ENCODE measurements around the gene NOM1. TPM values are rescaled to one million over a fixed set of nuclear protein-coding genes. Genes with fewer than 3 reads are reported as not detected.

The NOM1 gene
- total RNA-seq, 4 donors from 2014 or later, result 15.1 to 20.7 (median 17.1) TPM

DNA sequence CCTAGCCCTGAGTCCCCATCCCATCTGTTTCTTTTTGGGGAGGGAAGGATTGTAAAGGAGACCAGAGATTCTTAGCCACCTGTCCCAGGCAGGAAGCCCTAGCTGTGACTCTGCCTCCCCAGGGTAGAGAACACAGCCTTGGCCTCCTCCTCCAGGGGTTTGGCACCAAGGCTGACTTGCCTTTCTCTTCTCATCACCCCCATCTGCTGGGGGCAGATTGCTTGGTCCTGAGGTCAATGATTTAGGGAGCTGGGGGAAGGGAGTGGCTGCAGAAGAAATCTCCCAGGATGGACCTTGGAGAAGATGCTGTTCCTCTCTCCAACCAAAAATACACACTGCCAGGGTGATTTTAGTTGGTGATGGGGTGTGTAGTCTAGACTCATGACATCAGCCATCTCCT is 63.6 kb downstream of the NOM1 start:
- Histone ChIP-seq H3K36me3 (no peaks in the 10 kb centered on the region), H3K27ac (no peak overlapping the region), H3K4me1 (peaks cover 0 to 35% (median 4%) of the 10 kb centered on the region in 3 donors), H3K9me3 (no peaks in the 10 kb centered on the region), H3K27me3 (peaks cover 98% of the 10 kb centered on the region), H3K4me3 (no peak overlapping the region)
- no peak for TF ChIP-seq POLR2AphosphoS5 (IDR thresholded peaks at IDR 0.05)
- TF ChIP-seq, protein P1, sequence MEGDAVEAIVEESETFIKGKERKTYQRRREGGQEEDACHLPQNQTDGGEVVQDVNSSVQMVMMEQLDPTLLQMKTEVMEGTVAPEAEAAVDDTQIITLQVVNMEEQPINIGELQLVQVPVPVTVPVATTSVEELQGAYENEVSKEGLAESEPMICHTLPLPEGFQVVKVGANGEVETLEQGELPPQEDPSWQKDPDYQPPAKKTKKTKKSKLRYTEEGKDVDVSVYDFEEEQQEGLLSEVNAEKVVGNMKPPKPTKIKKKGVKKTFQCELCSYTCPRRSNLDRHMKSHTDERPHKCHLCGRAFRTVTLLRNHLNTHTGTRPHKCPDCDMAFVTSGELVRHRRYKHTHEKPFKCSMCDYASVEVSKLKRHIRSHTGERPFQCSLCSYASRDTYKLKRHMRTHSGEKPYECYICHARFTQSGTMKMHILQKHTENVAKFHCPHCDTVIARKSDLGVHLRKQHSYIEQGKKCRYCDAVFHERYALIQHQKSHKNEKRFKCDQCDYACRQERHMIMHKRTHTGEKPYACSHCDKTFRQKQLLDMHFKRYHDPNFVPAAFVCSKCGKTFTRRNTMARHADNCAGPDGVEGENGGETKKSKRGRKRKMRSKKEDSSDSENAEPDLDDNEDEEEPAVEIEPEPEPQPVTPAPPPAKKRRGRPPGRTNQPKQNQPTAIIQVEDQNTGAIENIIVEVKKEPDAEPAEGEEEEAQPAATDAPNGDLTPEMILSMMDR (IDR thresholded peaks at IDR 0.05), result no peak
- TF ChIP-seq EP300 (IDR thresholded peaks at IDR 0.05), result no peak
- TF ChIP-seq POLR2A (IDR thresholded peaks at IDR 0.05), result no peak
- ATAC-seq, result no peak

DNA sequence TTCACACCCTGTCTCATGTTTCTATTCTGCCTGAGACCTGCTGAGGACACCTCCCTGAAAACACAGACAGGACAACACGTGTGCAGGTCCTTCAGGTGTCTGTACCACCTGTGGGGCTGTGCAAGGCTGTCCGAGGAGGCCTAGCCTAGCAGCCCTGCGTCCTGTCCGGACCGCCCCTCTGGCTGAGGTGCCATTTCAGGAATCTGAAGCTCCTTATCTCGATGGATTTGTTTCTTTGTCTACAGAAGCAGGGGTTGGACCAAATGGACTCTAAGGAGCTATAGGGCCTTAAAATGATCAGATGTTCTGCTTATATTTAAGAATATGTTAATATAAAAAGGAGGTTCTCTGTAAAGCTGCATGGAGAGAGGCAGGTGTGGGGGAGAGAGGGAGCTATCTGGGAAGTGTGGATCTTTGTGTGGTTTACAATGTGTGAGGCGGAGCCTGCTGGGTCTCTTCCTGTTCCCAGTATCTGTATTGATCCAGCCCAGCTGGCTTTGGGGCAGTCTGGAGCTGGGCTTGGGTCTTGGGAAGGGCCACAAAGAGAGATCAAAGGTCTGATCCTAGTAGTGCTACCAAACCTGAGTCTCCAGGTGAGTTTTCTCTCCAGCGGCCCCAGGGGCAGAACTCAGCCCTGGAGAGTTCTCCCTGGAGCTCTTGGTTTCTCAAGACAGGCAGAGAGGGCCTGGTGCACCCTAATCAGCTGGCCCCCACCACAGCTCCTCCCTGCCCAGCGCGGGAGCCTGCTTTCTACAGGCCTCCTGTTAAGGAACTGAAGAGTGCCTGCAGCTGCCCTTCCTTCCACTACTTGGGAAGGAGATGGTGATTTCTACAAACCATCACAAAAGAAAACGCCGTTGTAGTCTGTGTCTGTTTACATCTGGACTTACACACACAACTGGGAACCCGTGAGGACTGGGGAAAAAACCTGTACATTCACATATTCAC is 64.4 kb downstream of the NOM1 start:
- 9 to 22% methylated on average over 6 to 8 of the region's 13 CpGs for WGBS, 2 donors (ENCODE audit: low coverage in 1 of 2)
- no peaks in the 10 kb centered on the region for H3K9me3 ChIP-seq

DNA sequence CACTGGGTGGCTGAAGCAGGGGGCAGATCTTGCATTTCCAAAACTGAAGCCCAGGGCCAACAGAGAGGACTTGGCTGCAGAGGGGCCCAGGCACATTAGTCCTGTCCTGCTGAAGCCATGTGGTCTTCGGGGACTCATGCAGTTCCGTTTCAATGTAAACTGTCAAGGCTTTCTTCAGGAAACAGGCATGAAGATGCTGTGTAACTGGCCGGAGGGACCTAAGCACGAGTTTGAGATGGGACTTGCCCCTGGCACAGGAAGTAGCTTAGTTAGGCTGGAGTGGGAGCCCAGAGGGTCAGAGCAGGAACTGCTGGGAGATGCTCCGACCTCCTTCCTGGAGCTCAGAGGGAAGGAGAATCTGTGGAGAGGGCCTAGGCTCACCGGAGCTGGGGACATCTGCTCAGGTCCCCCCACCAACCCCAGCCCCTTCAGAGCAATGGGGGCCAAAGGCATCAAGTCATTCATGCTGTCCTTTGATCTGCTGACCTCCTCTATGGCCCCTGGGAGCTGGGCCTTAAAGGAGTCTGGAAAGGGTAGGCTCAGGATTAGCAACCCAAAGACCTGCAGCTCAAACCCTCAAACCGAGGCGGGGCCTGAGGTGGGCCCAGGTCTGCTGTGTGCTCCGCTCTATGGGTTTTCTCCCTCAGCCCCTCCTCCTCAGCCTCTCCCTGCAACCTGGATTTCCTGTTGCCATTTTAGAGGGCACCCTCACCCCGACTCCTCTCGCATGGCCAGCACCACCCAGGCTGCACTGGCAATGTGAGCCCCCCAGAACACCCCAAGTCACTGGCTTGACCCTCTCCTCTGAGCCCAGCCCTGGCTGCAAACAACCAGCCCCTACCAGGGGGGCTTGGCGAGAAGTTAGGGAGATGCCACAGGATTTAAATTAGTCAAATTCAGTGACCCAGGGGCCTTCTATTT is 65.4 kb downstream of the NOM1 start:
- H3K27me3 ChIP-seq, result peaks cover 99% of the 10 kb centered on the region

More for the DNA sequence above, 64.4 kb downstream of the NOM1 start:
- Histone ChIP-seq H3K27me3 (peaks cover 98% of the 10 kb centered on the region), H3K4me3 (no peak overlapping the region), H3K4me1 (peaks cover 0 to 40% (median 5%) of the 10 kb centered on the region in 3 donors), H3K27ac (no peak overlapping the region), H3K36me3 (no peaks in the 10 kb centered on the region)
- ATAC-seq, result no peak
- no peak for TF ChIP-seq POLR2A (IDR thresholded peaks at IDR 0.05)
- no peak for TF ChIP-seq EP300 (IDR thresholded peaks at IDR 0.05)
- TF ChIP-seq, protein P1 (IDR thresholded peaks at IDR 0.05), result no peak
- TF ChIP-seq POLR2AphosphoS5 (IDR thresholded peaks at IDR 0.05), result no peak

DNA sequence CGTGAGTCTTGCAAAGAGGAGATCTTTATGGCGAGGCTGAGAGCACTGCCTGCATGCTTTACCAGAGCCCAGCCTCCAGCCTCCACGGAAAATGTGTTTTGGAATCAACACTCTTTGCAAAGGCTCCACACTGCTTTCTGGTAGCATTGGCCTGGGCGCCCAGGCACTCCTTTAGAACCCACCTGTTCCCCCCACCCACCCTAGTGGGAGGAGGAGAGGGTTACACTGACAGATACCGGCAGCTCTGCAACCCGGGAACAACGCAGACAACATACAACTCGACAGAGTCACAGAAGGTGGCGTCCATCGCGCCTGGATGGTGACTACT is 66.5 kb downstream of the NOM1 start:
- ATAC-seq, result no peak
- Histone ChIP-seq H3K27ac (no peak overlapping the region), H3K36me3 (no peaks in the 10 kb centered on the region), H3K4me1 (peaks cover 0 to 36% (median 9%) of the 10 kb centered on the region in 3 donors), H3K27me3 (peaks cover 100% of the 10 kb centered on the region), H3K4me3 (no peak overlapping the region), H3K9me3 (no peaks in the 10 kb centered on the region)
- WGBS, 2 donors (ENCODE audit: low coverage in 1 of 2), result 0% methylated on average over 1 of the region's 11 CpGs
- TF ChIP-seq EP300 (IDR thresholded peaks at IDR 0.05) (no peak), POLR2AphosphoS5 (IDR thresholded peaks at IDR 0.05) (no peak), POLR2A (IDR thresholded peaks at IDR 0.05) (no peak)
- TF ChIP-seq, protein P1 (IDR thresholded peaks at IDR 0.05), result no peak

More for the DNA sequence above, 65.4 kb downstream of the NOM1 start:
- 40 to 60% methylated on average over 2 to 7 of the region's 12 CpGs for WGBS, 2 donors (ENCODE audit: low coverage in 1 of 2)
- no peaks in the 10 kb centered on the region for H3K9me3 ChIP-seq
- no peak for ATAC-seq
- H3K4me3 ChIP-seq, result no peak overlapping the region
- TF ChIP-seq, protein P1 (IDR thresholded peaks at IDR 0.05), result no peak
- TF ChIP-seq EP300 (IDR thresholded peaks at IDR 0.05) (no peak), POLR2A (IDR thresholded peaks at IDR 0.05) (no peak), POLR2AphosphoS5 (IDR thresholded peaks at IDR 0.05) (no peak)
- no peak overlapping the region for H3K27ac ChIP-seq
- peaks cover 0 to 40% (median 6%) of the 10 kb centered on the region in 3 donors for H3K4me1 ChIP-seq
- H3K36me3 ChIP-seq, result no peaks in the 10 kb centered on the region
